SK-MEL-5 (cell line): ENCODE data around the gene CD2AP. TPM values are rescaled to one million over a fixed set of nuclear protein-coding genes. Genes with fewer than 3 reads are reported as not detected.

Experiments
- DNase-seq: peaks from one replicate; pipeline ENCODE4 v3.0.0-alpha.2; 2016; ENCODE audit warnings: low read depth, low spot score
- in situ Hi-C: cut with HindIII; loops from 2 replicates; pipeline ENCODE4 v1.10.0; 2016; ENCODE audit warnings: low sequenced_read_pairs, high pct_unique_total_duplicates, low pct_unique_long_range_greater_than_20kb
- total RNA-seq: library from RNA; depleted of rRNA; stranded (reverse); fragments of >200 nt; shearing (Covaris generic); gene quantifications from 2 replicates; pipeline ENCODE4 v1.2.3, GENCODE V29; 2014

The CD2AP gene
- total RNA-seq, 1 experiment from 2014 or later, result 26.5 TPM

GRCh38 chr6:47484616-47485015, 7.0 kb downstream of the CD2AP start:
- DNase-seq, result no peak
- in situ Hi-C loops, result no loop called here

GRCh38 chr6:47485083-47485482, 7.5 kb downstream of the CD2AP start:
- in situ Hi-C loops, result no loop called here
- no peak for DNase-seq

GRCh38 chr6:47485491-47486135, 8.0 kb downstream of the CD2AP start:
- DNase-seq, result no peak
- in situ Hi-C loops, result no loop called here

- in situ Hi-C loops, result no loop called here
- DNase-seq, result no peak
Measured at GRCh38 chr6:47489995-47490394, 12.4 kb downstream of the CD2AP start.

- in situ Hi-C loops, result no loop called here
- DNase-seq, result no peak
Measured at GRCh38 chr6:47490676-47491075, 13.1 kb downstream of the CD2AP start.

GRCh38 chr6:47492355-47492754, 14.8 kb downstream of the CD2AP start:
- DNase-seq, result no peak
- in situ Hi-C loops, result no loop called here

- in situ Hi-C loops, result no loop called here
Measured at GRCh38 chr6:47495207-47495606, 17.6 kb downstream of the CD2AP start.

GRCh38 chr6:47495954-47496545, 18.5 kb downstream of the CD2AP start:
- no peak for DNase-seq
- in situ Hi-C loops, result no loop called here

More at GRCh38 chr6:47495207-47495606, 17.6 kb downstream of the CD2AP start:
- DNase-seq, result no peak

- no peak for DNase-seq
- in situ Hi-C loops, result no loop called here
Measured at GRCh38 chr6:47496935-47497579, 19.5 kb downstream of the CD2AP start.

- DNase-seq, result no peak
- in situ Hi-C loops, result no loop called here
Measured at GRCh38 chr6:47502920-47503319, 25.3 kb downstream of the CD2AP start.

GRCh38 chr6:47509937-47510336, 32.3 kb downstream of the CD2AP start:
- in situ Hi-C loops, result no loop called here
- no peak for DNase-seq

GRCh38 chr6:47512872-47513271, 35.3 kb downstream of the CD2AP start:
- in situ Hi-C loops, result no loop called here
- DNase-seq, result no peak

- no peak for DNase-seq
- in situ Hi-C loops, result no loop called here
Measured at GRCh38 chr6:47519279-47519678, 41.7 kb downstream of the CD2AP start.

- no peak for DNase-seq
- in situ Hi-C loops, result no loop called here
Measured at GRCh38 chr6:47520282-47520681, 42.7 kb downstream of the CD2AP start.

- no peak for DNase-seq
- in situ Hi-C loops, result no loop called here
Measured at GRCh38 chr6:47521961-47522360, 44.4 kb downstream of the CD2AP start.

- DNase-seq, result no peak
- in situ Hi-C loops, result no loop called here
Measured at GRCh38 chr6:47524136-47524845, 46.7 kb downstream of the CD2AP start.

- DNase-seq, result no peak
- in situ Hi-C loops, result no loop called here
Measured at GRCh38 chr6:47525330-47526057, 47.9 kb downstream of the CD2AP start.

GRCh38 chr6:47527274-47527673, 49.7 kb downstream of the CD2AP start:
- in situ Hi-C loops, result no loop called here
- DNase-seq, result no peak
